ENCODE data around the gene CHIC1. TPM values are rescaled to one million over a fixed set of nuclear protein-coding genes. Genes with fewer than 3 reads are reported as not detected.
"Not testable (repeated sequence)": the region's sequence is repeated elsewhere in the genome, so short reads cannot be mapped to it uniquely, and the experiment has no call there.

The CHIC1 gene
- total RNA-seq, 2 donors from 2014 or later, result 8.7 to 12.2 TPM

DNA sequence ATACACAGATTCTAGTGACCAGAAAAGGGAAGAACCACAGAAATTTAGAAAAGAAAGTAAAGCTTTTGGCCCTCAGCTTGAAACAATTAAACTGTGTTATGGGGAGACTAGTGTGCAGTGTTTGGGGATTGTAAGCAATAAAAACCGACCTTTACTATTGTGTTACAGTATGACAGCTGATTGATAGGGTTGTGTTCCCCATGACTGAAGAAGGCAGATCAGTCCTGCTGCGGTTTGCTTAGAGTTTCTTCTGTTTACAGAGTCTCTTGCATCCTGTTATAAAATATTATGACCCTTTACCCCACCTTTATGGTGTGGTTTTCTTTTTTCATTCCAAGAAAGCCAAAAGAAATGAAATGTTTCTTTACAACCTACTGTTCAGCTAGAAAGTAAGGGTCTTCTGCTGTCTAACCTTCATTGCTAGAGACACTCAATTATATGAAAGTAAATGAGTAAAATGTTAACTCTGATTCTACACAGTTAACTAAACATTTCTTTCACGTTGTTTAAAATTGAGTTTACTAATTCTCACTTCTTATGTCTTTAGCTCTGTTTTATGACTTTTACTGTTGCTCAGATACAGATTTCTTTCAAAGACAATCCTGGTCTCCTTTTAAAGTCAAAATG is 18.1 kb downstream of the CHIC1 start:
- Histone ChIP-seq H3K27ac (no peak overlapping the region), H3K36me3 (no peaks in the 10 kb centered on the region), H3K9me3 (no peaks in the 10 kb centered on the region), H3K4me1 (replicated peaks) (no peaks in the 10 kb centered on the region), H3K4me3 (no peak overlapping the region), H3K27me3 (replicated peaks; ENCODE audit: insufficient read depth) (no peaks in the 10 kb centered on the region)
- WGBS, result 9% methylated on average over 3 of the region's 3 CpGs
- TF ChIP-seq, protein P1, sequence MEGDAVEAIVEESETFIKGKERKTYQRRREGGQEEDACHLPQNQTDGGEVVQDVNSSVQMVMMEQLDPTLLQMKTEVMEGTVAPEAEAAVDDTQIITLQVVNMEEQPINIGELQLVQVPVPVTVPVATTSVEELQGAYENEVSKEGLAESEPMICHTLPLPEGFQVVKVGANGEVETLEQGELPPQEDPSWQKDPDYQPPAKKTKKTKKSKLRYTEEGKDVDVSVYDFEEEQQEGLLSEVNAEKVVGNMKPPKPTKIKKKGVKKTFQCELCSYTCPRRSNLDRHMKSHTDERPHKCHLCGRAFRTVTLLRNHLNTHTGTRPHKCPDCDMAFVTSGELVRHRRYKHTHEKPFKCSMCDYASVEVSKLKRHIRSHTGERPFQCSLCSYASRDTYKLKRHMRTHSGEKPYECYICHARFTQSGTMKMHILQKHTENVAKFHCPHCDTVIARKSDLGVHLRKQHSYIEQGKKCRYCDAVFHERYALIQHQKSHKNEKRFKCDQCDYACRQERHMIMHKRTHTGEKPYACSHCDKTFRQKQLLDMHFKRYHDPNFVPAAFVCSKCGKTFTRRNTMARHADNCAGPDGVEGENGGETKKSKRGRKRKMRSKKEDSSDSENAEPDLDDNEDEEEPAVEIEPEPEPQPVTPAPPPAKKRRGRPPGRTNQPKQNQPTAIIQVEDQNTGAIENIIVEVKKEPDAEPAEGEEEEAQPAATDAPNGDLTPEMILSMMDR (IDR thresholded peaks at IDR 0.05), result no peak
- TF ChIP-seq POLR2A (IDR thresholded peaks at IDR 0.05), result no peak
- no peak for TF ChIP-seq POLR2AphosphoS5 (IDR thresholded peaks at IDR 0.05)
- no peak for DNase-seq (ENCODE audit: low spot score)
- intact Hi-C loops (cut with DNase I), result no loop called here

GRCh38 chrX:73597758-73598157 is 34.8 kb downstream of the CHIC1 start:
- H3K27ac ChIP-seq; intact Hi-C loops (cut with DNase I); H3K36me3 ChIP-seq; H3K4me1 ChIP-seq (replicated peaks); H3K9me3 ChIP-seq; DNase-seq (ENCODE audit: low spot score); H3K4me3 ChIP-seq; H3K27me3 ChIP-seq (replicated peaks; ENCODE audit: insufficient read depth): not testable (repeated sequence)
- 100% methylated on average over 1 of the region's 1 CpG for WGBS

GRCh38 chrX:73615022-73615421 is 52.0 kb downstream of the CHIC1 start:
- no peaks in the 10 kb centered on the region for H3K27me3 ChIP-seq (replicated peaks; ENCODE audit: insufficient read depth)
- no peak overlapping the region for H3K4me3 ChIP-seq
- no peaks in the 10 kb centered on the region for H3K9me3 ChIP-seq
- DNase-seq (ENCODE audit: low spot score), result no peak
- intact Hi-C loops (cut with DNase I), result no loop called here
- TF ChIP-seq POLR2A (IDR thresholded peaks at IDR 0.05), result no peak
- TF ChIP-seq, protein P1 (IDR thresholded peaks at IDR 0.05), result no peak
- TF ChIP-seq POLR2AphosphoS5 (IDR thresholded peaks at IDR 0.05), result no peak
- H3K4me1 ChIP-seq (replicated peaks), result no peaks in the 10 kb centered on the region
- H3K27ac ChIP-seq, result no peak overlapping the region
- 95% methylated on average over 3 of the region's 3 CpGs for WGBS
- no peaks in the 10 kb centered on the region for H3K36me3 ChIP-seq

DNA sequence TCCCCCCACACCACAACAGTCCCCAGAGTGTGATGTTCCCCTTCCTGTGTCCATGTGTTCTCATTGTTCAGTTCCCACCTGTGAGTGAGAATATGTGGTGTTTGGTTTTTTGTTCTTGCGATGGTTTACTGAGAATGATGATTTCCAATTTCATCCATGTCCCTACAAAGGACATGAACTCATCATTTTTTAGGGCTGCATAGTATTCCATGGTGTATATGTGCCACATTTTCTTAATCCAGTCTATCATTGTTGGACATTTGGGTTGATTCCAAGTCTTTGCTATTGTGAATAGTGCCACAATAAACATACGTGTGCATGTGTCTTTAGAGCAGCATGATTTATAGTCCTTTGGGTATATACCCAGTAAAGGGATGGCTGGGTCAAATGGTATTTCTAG is 78.7 kb downstream of the CHIC1 start:
- H3K4me1 ChIP-seq (replicated peaks); H3K36me3 ChIP-seq; H3K9me3 ChIP-seq; DNase-seq (ENCODE audit: low spot score); H3K27me3 ChIP-seq (replicated peaks; ENCODE audit: insufficient read depth); H3K4me3 ChIP-seq; H3K27ac ChIP-seq; intact Hi-C loops (cut with DNase I): not testable (repeated sequence)
- 100% methylated on average over 2 of the region's 2 CpGs for WGBS

DNA sequence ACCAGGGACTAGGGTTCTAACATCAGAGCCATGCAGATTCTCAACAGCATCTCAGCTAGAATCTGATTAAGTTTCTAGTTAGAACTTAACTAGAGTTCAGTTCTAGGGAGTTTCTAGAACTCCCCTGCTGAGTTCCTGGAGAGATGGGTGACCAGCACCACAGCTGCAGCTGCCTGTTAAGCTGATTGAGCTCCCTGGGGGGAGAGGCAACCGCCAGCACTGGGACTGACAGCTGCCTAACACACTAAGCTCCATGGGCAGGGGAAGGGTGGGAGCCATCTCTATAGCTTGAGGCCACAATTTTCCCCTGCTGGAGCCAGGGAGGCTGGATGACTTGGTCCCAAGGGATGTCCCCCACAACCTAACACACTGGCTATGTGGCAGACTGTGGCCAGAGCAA is 84.2 kb downstream of the CHIC1 start:
- Histone ChIP-seq H3K4me3 (no peak overlapping the region), H3K9me3 (no peaks in the 10 kb centered on the region), H3K4me1 (replicated peaks) (no peaks in the 10 kb centered on the region), H3K27me3 (replicated peaks; ENCODE audit: insufficient read depth) (no peaks in the 10 kb centered on the region), H3K36me3 (no peaks in the 10 kb centered on the region), H3K27ac (no peak overlapping the region)
- no peak for TF ChIP-seq POLR2A (IDR thresholded peaks at IDR 0.05)
- TF ChIP-seq, protein P1 (IDR thresholded peaks at IDR 0.05), result no peak
- TF ChIP-seq POLR2AphosphoS5 (IDR thresholded peaks at IDR 0.05), result no peak
- WGBS, result 100% methylated on average over 1 of the region's 1 CpG
- no peak for DNase-seq (ENCODE audit: low spot score)
- intact Hi-C loops (cut with DNase I), result no loop called here

- no peak overlapping the region for H3K4me3 ChIP-seq
- no peak for TF ChIP-seq POLR2A (IDR thresholded peaks at IDR 0.05)
- TF ChIP-seq POLR2AphosphoS5 (IDR thresholded peaks at IDR 0.05), result no peak
- TF ChIP-seq, protein P1 (IDR thresholded peaks at IDR 0.05), result no peak
- H3K9me3 ChIP-seq, result no peaks in the 10 kb centered on the region
- intact Hi-C loops (cut with DNase I), result no loop called here
- DNase-seq (ENCODE audit: low spot score), result no peak
- no peaks in the 10 kb centered on the region for H3K36me3 ChIP-seq
- no peaks in the 10 kb centered on the region for H3K27me3 ChIP-seq (replicated peaks; ENCODE audit: insufficient read depth)
- no peak overlapping the region for H3K27ac ChIP-seq
- no peaks in the 10 kb centered on the region for H3K4me1 ChIP-seq (replicated peaks)
These were observed 84.8 kb downstream of the CHIC1 start for GRCh38 chrX:73647632-73648322.

- H3K36me3 ChIP-seq; DNase-seq (ENCODE audit: low spot score); H3K27me3 ChIP-seq (replicated peaks; ENCODE audit: insufficient read depth); H3K4me3 ChIP-seq; H3K9me3 ChIP-seq; H3K27ac ChIP-seq; H3K4me1 ChIP-seq (replicated peaks); intact Hi-C loops (cut with DNase I): not testable (repeated sequence)
- WGBS, result 100% methylated on average over 1 of the region's 1 CpG
These were observed 98.3 kb downstream of the CHIC1 start for GRCh38 chrX:73661322-73661721.

All from prostate gland (tissue), 2 donors.